ENCODE results near the gene TFAP2A.

Gene TFAP2A

DNA sequence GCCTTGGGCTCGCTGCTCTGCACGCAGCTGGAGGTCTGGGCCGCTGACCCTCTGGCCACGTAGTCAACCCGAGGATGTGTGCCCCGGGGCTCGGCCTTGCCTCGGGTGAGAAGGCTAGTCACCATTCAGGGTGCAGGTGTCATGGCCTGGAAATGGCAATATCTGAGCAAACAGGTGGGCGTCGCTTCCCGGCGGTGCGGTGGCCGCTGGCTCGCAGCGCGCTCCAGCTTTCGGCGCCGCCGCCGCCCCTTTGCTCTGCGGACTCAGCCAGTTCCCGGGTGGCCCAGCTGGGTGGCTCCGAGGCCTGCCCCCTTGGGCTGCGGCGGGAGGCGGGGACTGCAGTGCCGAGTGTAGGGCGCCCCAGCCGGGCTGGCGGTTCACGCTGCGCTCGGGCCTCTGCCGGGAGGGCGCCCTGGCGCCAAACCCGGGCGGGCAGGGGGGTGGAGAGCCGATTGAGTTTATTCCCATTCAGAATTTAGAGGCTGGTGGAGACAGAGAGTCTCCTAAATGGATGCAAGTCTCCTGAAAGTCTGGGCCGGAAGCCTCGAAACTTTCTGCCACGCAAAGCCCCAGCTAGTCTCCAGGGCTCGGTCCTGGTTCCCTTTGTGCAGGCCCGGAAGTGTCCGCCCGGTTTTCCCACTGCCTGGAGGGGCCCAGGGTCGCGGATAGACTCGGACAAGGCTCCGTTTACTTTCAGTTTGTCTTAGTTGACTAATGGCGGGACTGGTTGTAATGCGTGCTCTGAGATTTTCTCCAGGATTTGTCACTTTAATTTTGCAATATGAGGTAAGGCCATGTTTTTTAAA, 11.3 kb upstream of the TFAP2A start:
- DNase-seq = peak in 2 of 3 experiments; percentile 60 to 69

DNA sequence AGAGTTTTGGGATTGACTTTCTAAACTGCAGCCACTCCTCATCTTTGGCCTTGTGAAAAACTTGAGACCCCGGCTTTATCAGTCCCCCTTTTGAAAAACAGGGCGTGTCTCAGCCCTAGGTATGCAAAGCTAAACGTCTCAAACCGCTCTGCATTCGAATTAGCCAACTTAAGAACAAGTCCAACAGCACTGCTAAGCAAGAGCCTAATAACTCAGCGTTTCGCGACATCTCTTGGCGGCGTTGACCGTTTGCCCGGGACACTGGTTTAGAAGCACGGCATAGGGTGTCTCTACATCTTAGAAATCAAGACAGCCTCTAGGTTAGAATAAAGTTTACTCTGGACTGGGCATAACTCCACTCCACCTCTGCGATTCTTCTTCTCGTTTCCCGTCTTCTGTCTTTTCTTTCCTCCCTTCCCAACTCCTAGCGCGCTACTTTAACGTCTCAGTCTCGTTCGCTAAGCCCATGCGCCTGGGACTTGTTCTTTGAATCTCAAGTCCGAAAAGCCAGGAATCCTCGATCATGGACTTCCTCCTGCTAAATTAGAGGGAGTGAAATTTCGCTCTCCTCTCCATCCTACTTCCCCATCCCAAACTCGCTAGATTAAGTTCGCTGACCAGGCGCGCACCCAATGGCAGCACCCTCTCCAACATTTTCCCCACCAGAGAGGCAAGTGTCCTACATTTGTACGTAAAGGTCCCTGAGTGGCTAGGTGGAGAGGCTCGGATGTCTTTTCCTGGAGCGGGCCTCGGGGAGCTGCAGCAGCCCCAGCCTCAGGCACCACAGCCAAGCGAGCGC, 10.5 kb upstream of the TFAP2A start:
- no peak for DNase-seq

DNA sequence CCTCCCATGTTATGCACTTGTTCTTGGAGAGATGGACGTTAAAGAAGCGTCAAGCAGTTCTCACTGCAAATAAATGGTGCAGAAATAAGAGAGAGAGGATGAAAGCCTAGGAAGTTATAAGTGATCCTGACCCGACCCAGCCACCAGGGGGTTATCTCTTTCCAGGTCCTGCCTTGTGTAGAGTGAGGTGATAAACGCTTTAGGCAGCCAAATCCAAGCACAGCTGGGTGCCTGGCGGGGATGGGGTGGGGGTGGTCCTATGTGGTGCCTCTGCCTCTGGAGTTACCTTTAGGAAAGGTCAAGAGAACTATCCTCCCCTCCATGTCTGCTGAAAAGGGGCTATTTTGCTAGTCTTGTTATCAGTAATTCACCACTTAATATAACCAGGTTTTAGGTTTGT, 9.2 kb upstream of the TFAP2A start:
- peak in 2 of 3 experiments; percentile 57 to 70 for DNase-seq

DNA sequence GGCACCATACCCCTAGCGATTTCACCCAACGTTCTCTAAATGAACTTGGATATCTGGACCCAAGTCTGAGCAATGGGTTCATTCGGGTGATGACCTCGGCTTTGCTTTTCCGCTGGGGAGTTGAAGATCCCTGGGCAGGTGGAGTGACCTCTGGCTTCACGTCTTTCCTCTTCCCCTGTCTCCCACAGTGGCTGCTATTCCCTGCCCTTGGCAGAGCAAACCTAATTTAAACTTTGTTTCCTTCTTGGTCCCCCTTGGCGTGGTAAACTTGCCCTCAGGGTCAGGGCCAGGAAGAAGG, 7.8 kb upstream of the TFAP2A start:
- DNase-seq = no peak

DNA sequence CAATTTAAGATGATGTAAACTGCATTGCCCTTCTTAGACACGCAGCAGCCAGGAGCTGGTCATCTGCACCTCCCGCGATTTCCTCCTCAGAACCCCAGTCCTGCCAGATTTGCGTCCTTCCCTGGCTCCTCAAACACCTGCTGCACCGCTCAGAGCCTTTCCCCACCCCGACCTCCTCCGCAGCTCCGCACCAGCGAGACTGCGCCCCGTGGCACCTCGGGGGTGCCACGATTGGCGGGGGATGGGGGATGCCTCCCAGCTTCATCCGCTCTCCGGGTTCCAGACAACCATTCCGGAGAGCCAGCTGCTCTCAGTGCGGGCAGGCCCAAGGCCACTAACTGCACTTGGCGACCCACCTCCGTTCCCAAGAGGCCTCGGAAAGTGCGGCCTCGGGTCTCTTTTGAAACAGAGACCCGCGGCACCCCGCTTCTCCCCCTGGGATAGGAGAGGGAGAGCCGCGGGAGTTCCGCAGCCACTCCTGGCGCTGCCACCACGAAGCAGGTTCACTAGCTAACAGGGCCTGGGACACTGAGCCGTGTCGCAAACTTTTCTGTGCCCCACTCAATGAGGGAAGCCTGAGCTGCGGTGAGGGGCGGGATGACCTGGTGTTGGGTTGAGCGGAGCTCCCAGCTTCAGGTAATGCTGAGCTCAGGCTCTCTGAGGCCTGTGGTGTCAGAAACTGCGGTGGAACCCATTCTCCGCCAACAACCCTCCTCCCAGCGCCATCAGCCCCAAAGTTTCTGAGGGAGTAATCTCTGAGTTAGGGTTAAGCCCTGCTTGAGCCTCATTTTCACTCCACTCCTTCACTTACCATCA, 7.3 kb upstream of the TFAP2A start:
- DNase-seq = no peak

DNA sequence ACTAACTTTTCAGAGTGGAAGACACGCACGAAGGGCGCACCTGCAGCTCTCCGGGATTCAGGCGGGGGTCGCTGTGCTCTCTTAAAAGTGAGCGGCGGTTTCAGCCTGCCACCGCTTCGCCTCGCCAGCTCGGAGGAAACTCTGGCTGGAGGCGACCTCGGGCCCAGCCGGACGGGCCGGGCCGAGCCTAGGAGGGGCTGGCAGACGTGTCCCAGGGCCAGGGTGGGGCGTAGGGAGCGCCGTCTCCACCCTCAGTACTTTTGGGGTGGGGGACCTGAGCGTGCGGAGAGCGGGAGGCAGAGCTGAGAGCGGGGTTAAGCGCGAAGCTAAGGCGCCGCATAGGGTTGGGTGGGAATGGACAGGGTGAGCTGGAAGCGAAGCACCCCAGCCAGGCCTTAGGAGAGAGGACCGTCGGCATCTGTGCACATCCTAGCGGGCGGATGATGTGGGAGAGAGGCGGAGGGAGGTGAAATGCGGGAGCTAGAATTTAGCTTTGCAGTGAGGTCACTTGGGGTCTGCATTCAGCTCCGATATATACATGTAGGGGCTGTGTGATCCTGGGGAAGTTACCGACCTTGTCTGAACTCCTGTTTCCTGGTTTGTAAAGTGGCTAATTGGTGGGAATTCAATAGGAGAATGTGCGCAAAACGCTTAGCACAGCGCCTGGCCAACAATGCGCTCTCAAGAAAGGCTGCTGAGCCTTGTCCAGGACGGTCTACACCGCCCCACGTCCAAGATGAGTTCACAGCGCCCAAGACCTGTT, 6.5 kb upstream of the TFAP2A start:
- no peak for DNase-seq

DNA sequence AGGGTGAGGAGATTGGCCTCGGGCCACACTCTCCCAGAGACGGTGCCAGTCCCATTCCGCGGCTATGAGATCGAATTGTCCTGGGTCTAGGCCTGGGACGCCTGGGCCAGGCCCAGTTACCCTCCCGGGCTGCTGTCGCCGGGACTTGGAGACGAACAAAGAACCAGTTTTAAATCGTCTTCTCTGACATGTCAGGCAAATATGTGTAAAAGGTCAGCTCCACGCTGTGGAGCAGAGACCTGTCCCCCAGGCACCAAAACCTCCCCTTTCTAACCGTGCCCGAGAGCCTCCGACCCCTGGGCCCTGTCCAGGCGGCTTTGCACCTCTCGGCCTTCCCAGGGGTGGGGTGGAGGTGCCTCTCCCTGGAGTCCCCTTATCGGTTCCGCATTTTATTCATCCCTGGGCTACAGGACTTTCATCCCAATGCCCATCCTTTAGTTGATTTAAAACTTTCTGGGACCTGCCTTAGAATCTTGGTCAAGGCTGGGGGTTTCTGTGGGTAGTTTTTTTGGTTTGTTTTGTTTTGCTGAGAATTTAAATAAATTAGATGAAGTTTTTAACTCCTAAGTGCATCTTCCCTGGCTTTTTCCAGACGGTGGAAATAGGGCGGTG, 5.8 kb upstream of the TFAP2A start:
- DNase-seq = no peak

DNA sequence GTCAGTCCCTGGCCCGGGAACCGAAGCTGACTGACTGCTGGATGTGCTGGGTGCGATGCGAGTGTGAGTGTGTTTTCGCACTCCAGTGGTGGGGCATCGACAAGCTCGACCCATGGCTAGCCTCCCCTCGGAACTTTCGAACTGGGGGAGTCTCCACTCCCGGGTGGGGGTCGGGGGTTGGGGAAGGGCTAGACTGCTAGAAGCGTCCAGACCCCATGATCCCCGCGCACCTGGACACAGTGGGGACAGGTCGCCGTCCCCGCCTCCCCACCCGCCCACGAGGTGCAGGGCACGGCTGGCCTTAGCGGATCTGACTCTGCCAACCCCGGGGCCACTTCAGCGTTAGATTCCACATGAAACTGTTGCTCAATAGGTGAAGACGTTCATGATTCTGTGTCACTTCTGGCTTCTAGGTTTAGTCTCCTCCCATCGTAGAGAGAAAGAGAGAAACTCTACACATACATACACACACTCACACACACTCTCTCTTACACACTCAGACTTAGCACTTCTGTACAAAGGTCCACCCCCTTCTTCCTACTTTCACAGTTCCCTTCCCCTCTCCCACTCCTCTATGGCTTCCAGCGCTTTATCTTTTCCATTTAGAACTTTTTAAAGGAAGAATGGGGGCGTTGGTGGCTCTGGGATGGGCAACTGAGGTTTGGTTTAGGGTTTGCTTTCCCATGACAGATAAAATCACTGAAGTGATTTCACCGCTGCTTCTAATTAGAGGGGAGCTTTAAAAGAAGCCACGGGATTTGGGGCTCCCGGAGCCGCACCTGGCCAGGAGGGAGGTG, 5.1 kb upstream of the TFAP2A start:
- no peak for DNase-seq

DNA sequence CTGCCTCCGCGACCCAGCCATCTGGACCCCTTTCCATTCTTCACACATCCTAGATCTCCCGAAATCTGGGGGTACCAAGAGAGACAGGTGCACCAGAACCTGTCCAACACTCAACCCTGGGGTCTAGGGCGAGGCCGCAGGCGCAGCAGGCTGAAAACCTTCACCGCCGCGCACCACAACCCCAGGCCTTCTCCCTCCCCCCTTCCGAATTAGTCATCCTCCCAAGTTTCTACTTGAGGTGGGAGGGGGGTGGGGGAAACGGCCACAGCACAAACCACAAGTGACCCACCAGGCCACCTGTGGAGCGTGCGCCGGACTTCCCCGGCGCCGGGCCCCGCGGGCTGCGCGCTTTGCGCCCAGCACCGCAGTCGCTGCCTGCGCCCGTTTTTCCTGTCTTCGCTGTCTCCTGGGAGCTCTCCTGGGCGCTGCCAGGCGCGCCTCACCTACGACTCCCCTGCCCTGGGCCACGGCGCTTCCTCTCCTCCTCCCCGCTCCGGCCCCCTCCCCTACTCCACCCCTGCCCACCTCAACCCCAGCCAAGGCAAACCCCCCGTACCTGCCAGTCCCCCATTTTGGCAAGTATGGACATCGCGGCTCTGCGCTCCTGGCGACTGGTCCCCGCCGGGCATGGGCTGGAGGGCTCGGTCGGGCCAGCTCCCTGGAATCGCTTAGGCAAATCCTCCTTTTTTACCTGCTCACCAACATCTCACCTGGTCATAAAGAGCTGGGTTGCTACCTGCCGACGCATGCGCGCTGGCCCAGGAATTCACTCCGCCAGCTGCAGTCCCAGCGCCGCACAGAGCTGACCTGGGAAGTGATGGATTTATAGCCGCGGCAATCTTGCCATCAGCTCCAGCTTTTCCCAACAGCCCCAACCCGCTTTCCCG, 4.2 kb upstream of the TFAP2A start:
- DNase-seq = peak; percentile 61 to 78 (median 73)

DNA sequence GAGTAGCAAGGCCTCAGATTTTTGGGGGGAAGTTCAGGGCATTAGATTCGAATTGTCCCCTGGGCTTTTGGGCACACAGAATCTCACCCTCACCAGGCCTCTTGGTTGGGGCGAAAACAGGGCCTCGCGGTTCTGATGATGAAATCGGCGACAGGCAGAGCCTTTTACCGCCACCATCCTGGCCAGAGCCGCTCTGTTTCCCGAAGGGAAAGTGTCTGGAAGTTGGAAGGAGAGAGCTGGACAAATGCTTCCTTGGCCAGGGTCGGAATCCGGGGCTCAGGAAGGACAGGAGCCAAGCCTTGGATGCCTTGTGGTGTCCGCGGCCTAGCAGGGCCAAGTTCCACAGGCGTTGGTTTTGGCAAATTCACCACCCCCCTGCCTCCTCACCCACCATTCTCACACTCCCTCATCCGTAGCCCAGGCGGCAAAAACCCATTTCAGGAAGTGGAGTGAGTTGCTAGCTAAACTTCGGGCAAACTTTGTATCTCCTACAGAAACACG, 3.5 kb upstream of the TFAP2A start:
- DNase-seq = no peak

DNA sequence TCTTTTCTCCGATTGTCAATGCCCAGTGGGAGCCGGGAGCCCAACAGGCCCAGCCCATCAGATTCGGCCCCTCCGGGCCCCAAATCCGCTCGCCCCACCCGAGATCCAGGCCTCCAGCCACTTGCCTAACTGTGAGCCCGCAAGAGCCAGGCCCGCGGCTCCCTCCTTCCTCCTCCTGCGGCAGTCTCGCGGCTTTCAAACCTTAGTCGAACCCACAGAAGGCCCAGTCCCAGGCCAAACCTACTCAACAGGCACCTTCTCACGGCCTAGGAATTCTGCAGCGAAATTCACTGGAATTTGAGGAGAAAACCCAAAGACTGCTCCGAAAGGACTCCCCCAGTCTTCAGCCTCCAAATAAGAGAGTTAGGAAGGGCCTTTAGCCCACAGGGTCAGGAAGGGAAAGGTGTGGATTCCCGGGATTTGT, 2.8 kb upstream of the TFAP2A start:
- no peak for DNase-seq

DNA sequence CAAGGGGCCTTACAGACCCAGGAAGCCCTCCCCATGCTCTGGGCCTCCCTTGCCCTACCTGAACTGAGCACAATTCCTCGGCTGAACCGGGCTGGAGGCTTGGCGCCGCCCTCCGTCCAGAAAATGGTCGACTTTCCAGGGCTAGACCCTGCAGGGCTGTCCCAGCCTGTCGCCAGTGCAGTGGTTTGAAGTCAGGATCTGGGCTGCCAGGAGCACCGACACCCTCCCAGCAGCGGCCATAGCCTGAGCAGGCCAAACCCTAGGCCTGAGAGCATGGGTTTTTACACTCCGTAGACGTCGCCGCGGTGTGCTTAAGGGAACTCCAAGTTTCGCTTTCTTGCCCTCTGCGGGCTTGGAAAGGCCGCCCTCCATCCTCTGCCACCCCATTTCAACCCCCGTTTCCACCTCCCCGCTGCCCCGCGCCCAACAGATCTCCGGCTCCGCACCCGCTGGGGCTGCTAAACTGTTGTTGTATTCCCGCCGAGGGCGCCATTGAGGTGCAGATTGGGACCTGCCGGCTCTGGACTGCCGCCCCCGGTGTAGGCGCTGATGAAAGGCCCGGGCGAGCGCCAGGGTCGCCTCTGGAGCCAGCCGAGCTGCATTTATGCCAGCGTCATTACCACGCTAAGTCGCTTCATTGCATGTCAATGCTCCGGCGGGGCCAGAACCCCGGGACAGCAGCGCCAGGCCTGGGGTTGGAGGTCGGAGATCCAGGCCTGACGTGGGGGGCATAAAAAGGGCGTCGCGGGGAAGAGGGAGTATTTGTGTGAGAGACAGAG, 2.2 kb upstream of the TFAP2A start:
- no peak for DNase-seq

DNA sequence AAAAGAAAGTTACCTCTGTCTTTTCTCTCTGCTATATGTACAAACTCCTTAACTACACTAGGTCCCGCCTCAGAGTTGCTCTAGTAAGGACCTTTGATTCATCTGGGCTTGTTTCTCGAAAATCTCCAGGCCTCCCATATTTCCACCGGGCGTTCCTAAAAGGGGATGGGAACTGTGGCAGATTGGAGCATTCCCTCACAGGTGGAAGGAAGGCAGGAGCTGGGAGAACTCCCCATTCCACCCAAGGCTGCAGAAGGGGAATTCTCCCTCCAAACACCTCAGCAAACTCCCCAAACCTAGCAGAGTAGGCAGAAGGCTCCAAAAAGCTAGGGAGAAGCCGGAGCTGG, 1.6 kb upstream of the TFAP2A start:
- DNase-seq = no peak

DNA sequence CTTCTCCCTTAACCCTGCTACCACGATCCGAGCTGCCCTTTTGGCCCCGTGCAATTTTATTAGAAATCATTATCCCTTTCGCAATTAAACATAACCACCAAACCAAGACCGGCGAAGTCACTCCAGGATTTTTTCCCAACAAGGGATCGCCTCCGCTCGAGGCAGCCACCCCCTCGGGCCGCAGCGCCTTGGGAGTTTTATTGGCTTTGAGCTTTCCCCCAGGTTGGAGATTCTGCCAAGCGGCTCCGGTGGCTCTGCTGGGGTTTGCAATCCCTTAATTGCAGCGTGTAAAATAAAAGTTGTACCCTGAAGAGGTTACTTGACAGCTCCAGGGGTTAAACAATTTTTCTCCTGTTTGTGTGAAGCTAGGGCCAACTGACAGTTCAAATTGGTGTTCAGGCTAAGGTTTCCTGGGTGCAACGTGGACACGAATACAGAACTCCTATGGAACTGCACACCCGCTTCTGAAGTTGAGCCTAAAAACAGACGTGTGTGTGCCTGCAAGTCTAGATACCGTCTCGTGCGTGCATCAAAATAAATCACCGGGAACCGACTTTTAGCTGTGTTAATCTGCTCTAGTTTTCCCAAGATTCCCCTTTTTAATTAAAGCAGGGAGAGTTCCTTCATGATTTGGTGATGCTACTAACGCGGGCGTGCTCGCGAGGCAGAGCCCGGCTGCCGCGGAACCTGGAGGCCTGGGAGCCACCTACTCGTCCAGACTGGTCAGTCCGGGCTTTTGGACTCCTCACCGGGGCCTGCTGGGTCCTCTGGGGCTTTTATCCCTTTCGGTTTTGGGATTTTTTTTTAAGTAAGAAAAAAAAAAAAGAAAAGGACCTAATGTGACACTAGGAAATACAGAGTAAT, 975 bp upstream of the TFAP2A start:
- DNase-seq = no peak

DNA sequence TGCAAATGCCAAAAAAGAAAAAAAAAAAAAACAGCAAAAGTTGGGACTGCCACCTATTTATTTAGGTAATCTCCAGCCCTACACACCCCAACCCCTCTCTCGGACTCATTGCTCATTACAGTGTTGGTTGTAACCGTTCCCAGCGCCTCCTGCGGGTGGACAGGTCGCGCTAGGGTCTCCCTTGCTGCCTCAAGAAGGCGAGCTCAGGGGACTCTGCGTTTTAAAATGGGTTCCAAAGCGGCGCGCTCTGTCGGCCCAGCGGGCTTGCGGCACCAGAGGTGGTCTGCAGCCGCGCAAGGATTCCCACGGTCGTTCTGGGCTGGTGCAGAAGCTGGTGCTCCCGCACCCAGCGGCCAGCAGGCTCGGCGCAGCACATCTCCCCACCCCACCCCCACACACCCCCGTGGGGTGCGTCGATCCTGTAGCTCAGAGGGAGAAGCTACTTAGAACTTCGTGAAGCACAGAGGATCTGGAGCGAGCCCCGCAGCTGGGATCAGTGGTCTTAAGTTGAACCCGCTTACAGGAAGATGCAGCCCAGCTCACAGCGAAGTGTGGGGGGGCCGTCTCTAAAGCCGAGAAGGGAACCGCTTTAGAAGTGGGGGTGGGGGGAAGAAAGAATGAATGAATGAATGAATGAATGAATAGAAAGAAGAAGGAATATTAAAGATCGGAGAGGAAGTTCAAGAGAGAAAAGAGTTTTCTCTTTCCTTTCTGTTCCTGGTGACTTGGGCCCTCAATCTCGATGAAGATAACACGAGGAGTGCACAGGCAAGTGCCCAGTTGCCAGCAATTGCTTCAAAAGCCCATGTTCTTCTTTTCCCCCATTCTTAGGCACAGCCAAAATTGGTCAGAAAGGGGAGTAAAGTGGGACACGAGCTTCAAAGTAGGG, 780 bp downstream of the TFAP2A start:
- peak; percentile 41 to 63 (median 55) for DNase-seq

DNA sequence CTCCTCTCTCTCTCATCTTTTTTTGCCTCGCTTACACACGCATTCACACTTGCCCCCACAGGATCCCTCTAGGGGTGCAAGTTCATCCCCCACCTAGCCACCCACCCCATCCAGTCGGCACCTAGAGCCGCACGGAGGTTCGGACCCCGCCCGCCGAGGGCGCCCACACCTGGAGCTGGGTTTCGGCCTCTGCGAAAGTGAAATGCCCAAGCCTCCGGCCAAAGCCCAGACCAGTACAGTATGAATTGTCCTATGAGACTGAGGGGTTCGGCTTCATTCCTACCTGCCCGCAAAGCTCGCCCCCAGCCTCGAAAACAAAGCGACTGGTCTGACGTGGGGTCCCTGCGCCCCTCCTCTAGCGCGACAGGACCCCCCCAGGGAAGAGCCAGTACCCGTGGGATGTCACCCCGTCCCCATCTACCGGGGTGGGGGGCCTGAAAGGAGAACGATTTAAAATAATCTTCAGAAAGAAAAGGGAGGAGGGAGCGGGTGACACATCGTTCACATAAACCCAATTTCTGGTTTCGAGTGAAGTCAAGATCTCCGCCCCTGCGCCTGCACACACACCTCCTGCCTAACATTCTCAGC, 1.5 kb downstream of the TFAP2A start:
- DNase-seq = no peak
